Omental fat pad (tissue), 4 donors: ENCODE data around the gene RC3H2. TPM values are rescaled to one million over a fixed set of nuclear protein-coding genes. Genes with fewer than 3 reads are reported as not detected.
"Not testable (repeated sequence)": the region's sequence is repeated elsewhere in the genome, so short reads cannot be mapped to it uniquely, and the experiment has no call there.

Experiments
- ATAC-seq: fragments of 150-250 bp; one replicate; pipeline ENCODE4 v1.9.1; 2016; ENCODE audit warnings: mild to moderate bottlenecking, moderate library complexity; ENCODE audit not compliant: low FRiP score
- DNase-seq: peaks from one replicate; pipeline ENCODE4 v3.0.0-alpha.2; 2019; ENCODE audit warnings: low spot score
- CTCF ChIP-seq, 3 donors: fragments of 450-650 bp; IDR thresholded peaks; one replicate each; pipeline ENCODE4 v1.5.1; 2016 to 2017; ENCODE audit warnings: antibody characterized with exemption in 3 of 3, mild to moderate bottlenecking in 3 of 3, moderate library complexity in 2 of 3
- total RNA-seq, 4 donors: library from RNA; depleted of rRNA; stranded (reverse); fragments of >200 nt; gene quantifications; one replicate each; pipeline ENCODE4 v1.1.0, GENCODE V29; 2016

Gene RC3H2
- total RNA-seq, 4 donors from 2014 or later: 30.5 to 63.5 (median 41.3) TPM

- DNase-seq: no peak
- TF ChIP-seq CTCF (IDR thresholded peaks at IDR 0.05): no peak
- no peak for ATAC-seq
Measured at GRCh38 chr9:122863407-122863806, 41.8 kb downstream of the RC3H2 start.

GRCh38 chr9:122860319-122861142, 44.6 kb downstream of the RC3H2 start:
- no peak for TF ChIP-seq CTCF (IDR thresholded peaks at IDR 0.05)
- ATAC-seq: no peak
- DNase-seq: no peak

- DNase-seq (no peak), ATAC-seq (no peak)
- no peak for TF ChIP-seq CTCF (IDR thresholded peaks at IDR 0.05)
Measured at GRCh38 chr9:122857815-122858214, 47.3 kb downstream of the RC3H2 start.

- ATAC-seq, DNase-seq: not testable (repeated sequence)
Measured at GRCh38 chr9:122852085-122852786, 52.9 kb downstream of the RC3H2 start.

GRCh38 chr9:122848256-122848943, 56.8 kb downstream of the RC3H2 start:
- no peak for DNase-seq
- ATAC-seq: no peak
- TF ChIP-seq CTCF (IDR thresholded peaks at IDR 0.05): no peak

GRCh38 chr9:122846371-122846940, 58.7 kb downstream of the RC3H2 start:
- TF ChIP-seq CTCF (IDR thresholded peaks at IDR 0.05): no peak
- ATAC-seq (no peak), DNase-seq (no peak)

- no peak for TF ChIP-seq CTCF (IDR thresholded peaks at IDR 0.05)
- ATAC-seq (no peak), DNase-seq (no peak)
Measured at GRCh38 chr9:122845116-122845515, 60.0 kb downstream of the RC3H2 start.
